ENCODE results near the gene PIGZ.

DNA sequence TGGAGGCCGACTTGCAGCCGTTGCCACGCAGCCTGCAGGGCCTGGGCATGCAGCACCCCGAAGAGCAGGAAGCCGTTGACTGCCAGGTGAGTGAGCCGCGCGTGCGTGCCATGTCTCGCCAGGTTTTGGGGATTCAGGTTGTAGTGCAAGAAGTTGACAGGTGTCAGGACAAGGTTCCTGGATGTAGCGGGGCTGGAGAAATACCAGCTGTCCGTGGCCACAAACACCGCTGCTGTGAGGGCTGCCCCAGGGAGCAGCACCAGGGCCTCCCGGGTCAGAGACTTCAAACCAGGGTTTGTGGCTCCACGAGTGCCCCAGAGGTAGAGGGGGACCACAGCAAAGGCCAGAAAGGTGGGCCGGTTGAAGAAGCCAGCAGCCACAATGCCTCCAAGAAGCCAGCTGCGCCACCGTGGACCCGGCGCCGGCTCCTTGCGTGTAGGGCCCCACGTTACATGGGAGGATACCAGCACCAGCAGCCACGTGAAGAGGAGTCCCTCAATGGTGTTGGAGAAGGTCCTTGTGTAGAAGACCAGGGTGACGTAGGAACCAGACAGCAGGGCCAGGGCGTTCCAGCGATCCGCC, 20.7 kb downstream of the PIGZ start:
- TF ChIP-seq GATA3 (IDR thresholded peaks at IDR 0.05; ENCODE audit: low read depth, low read length) (no peak), GATA2 (IDR thresholded peaks at IDR 0.05; ENCODE audit: low read depth, low read length) (no peak)
